HepG2 (cell line): ENCODE measurements around the gene POU2F1. TPM values are rescaled to one million over a fixed set of nuclear protein-coding genes. Genes with fewer than 3 reads are reported as not detected.

Source experiments
- AGO2 ChIP-seq: fragments of 200-400 bp; formaldehyde crosslinking; optimal IDR thresholded peaks from 2 replicates; pipeline ENCODE3; 2017; ENCODE audit warnings: mild to moderate bottlenecking, low read depth, low read length, moderate library complexity
- ATM ChIP-seq: fragments of 450-650 bp; IDR thresholded peaks from 2 replicates; pipeline ENCODE4 v1.7.1; 2017; ENCODE audit warnings: mild to moderate bottlenecking, borderline replicate concordance
- CBFB ChIP-seq: sonication (generic); formaldehyde crosslinking; IDR thresholded peaks from 2 replicates; pipeline ENCODE4 v1.4.0; 2020; ENCODE audit warnings: missing genetic modification reagents
- GTF2F1 ChIP-seq: fragments of 150-350 bp; IDR thresholded peaks from 2 replicates; pipeline ENCODE4 v1.6.1; 2014; ENCODE audit warnings: low read length
- IKZF1 ChIP-seq: fragments of 450-650 bp; IDR thresholded peaks from 2 replicates; pipeline ENCODE4 v1.7.1; 2016
- MIER2 ChIP-seq: IDR thresholded peaks from 2 replicates; pipeline ENCODE4 v1.6.1; 2016; ENCODE audit warnings: missing biosample characterization, missing genetic modification reagents
- NFKB2 ChIP-seq: sonication (generic); formaldehyde crosslinking; IDR thresholded peaks from 2 replicates; pipeline ENCODE4 v1.4.0; 2020; ENCODE audit warnings: missing genetic modification reagents, borderline replicate concordance
- SMARCE1 ChIP-seq: fragments of 450-650 bp; IDR thresholded peaks from 2 replicates; pipeline ENCODE4 v1.6.1; 2017; ENCODE audit warnings: borderline replicate concordance
- SNAPC2 ChIP-seq: sonication (generic); formaldehyde crosslinking; IDR thresholded peaks from 2 replicates; pipeline ENCODE4 v1.8.1; 2022; ENCODE audit warnings: mild to moderate bottlenecking, missing genetic modification reagents
- TAF1 ChIP-seq: sonication (generic); formaldehyde crosslinking; IDR thresholded peaks from 2 replicates; pipeline ENCODE4 v1.4.0; 2020; ENCODE audit warnings: missing genetic modification reagents
- YEATS4 ChIP-seq: sonication (generic); formaldehyde crosslinking; IDR thresholded peaks from 2 replicates; pipeline ENCODE4 v1.4.0; 2020; ENCODE audit warnings: missing genetic modification reagents, borderline replicate concordance
- ZNF180 ChIP-seq: sonication (generic); formaldehyde crosslinking; IDR thresholded peaks from 2 replicates; pipeline ENCODE4 v1.4.0; 2020; ENCODE audit warnings: low read depth, missing genetic modification reagents, borderline replicate concordance
- ZNF335 ChIP-seq: sonication (generic); formaldehyde crosslinking; IDR thresholded peaks from 2 replicates; pipeline ENCODE4 v1.4.0; 2020; ENCODE audit warnings: missing genetic modification reagents
- ZNF33B ChIP-seq: sonication (generic); formaldehyde crosslinking; IDR thresholded peaks from 2 replicates; pipeline ENCODE4 v1.5.1; 2020; ENCODE audit warnings: mild to moderate bottlenecking, missing genetic modification reagents
- ZNF7 ChIP-seq: IDR thresholded peaks from 2 replicates; pipeline ENCODE4 v1.6.1; 2016; ENCODE audit warnings: missing biosample characterization, missing genetic modification reagents
- polyA plus RNA-seq, 8 experiments: library from polyadenylated mRNA; depleted of rRNA in 3 of 8; stranded (reverse) in 7 of 8; unstranded in 1 of 8; fragments of >200 nt; fragmentation: Illumina TruSeq in 4 of 8; extraction: Trizol in 4 of 8; gene quantifications; 2 replicates each; pipeline versions ENCODE4 v1.2.1 to v1.2.3, GENCODE V29; 2011 to 2016; ENCODE audit warnings: low read depth in 4 of 8, missing spikeins in 1 of 8, mixed read lengths in 1 of 8; ENCODE audit not compliant: insufficient read depth in 1 of 8
- total RNA-seq, 5 experiments: library from RNA; depleted of rRNA; stranded (reverse); fragments of >200 nt; fragmentation: Illumina TruSeq; extraction: Trizol; gene quantifications; 2 replicates each; pipeline ENCODE4 v1.2.3, GENCODE V29; 2016; ENCODE audit warnings: low read depth in 1 of 5
- TF ChIP-seq, protein P1 (sequence below): sonication (generic); formaldehyde crosslinking; IDR thresholded peaks from 2 replicates; pipeline ENCODE4 v1.9.0; 2022; ENCODE audit warnings: missing genetic modification reagents, mild to moderate bottlenecking, borderline replicate concordance
- TF ChIP-seq, protein P2 (sequence below): IDR thresholded peaks from 2 replicates; pipeline ENCODE4 v1.6.1; 2012; ENCODE audit warnings: inconsistent platforms
- TF ChIP-seq, protein P3 (sequence below): sonication (generic); formaldehyde crosslinking; IDR thresholded peaks from one replicate; pipeline ENCODE4 v1.5.1; 2020; ENCODE audit warnings: mild to moderate bottlenecking, missing genetic modification reagents; ENCODE audit errors: not compliant biosample characterization
- TF ChIP-seq, protein P4 (sequence below): IDR thresholded peaks from 2 replicates; pipeline ENCODE4 v1.6.1; 2016; ENCODE audit warnings: mild to moderate bottlenecking

Gene POU2F1
- total and polyA plus RNA-seq, 2 of the 13 experiments (the other 11 are each of a cell fraction or from before 2014, with no cell fraction given), result 10.2 to 13.0 TPM

DNA sequence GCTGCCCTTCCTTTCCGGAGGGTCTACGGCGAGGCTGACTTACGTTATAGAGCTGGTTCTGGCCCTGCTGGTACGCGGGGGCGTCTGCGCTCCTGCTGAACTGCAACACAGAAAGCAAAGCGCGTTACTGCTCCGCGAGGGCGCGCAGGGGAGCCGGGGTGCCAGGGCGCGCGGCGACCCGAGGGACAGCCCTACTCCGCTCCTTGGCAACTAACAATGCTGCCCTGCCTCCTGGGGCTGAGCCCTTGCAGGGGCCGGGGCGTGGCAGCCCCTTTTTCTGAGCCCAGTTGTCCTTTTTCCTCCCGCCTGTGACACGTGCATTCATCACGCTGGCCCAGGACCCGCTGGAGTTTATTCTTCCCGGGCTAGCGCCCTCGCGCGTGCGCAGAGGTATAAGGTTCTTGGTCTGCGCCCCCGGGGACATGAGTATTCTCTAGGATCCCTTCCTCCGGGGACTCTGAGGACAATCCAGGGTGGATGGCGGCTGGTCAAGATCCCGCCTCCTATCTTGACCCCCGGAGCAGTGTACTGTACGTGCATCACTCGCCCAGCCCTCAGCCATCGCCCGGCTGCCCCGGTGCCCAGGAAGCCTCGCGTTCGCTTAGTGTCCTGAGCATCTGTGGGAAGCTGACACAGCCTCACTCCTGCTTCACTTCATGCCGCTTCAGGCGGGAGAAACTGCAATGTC is 218.8 kb downstream of the POU2F1 start (continued):
- TF ChIP-seq, protein P1, sequence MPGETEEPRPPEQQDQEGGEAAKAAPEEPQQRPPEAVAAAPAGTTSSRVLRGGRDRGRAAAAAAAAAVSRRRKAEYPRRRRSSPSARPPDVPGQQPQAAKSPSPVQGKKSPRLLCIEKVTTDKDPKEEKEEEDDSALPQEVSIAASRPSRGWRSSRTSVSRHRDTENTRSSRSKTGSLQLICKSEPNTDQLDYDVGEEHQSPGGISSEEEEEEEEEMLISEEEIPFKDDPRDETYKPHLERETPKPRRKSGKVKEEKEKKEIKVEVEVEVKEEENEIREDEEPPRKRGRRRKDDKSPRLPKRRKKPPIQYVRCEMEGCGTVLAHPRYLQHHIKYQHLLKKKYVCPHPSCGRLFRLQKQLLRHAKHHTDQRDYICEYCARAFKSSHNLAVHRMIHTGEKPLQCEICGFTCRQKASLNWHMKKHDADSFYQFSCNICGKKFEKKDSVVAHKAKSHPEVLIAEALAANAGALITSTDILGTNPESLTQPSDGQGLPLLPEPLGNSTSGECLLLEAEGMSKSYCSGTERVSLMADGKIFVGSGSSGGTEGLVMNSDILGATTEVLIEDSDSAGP (CRISPR knock-in tag), result no peak
- TF ChIP-seq IKZF1, result no peak
- no peak for TF ChIP-seq YEATS4 (CRISPR knock-in tag)
- TF ChIP-seq MIER2 (CRISPR knock-in tag), result no peak
- no peak for TF ChIP-seq TAF1
- no peak for TF ChIP-seq SNAPC2
- no peak for TF ChIP-seq SMARCE1
- TF ChIP-seq AGO2, result no peak
- no peak for TF ChIP-seq GTF2F1
- TF ChIP-seq NFKB2, result peak; percentile 81; the same call in 1 of the 2 replicates
- TF ChIP-seq ZNF180 (CRISPR knock-in tag), result no peak
- no peak for TF ChIP-seq CBFB (CRISPR knock-in tag)
- no peak for TF ChIP-seq ATM
- TF ChIP-seq, protein P2, sequence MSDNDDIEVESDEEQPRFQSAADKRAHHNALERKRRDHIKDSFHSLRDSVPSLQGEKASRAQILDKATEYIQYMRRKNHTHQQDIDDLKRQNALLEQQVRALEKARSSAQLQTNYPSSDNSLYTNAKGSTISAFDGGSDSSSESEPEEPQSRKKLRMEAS, result peak; percentile 84
- TF ChIP-seq, protein P3, sequence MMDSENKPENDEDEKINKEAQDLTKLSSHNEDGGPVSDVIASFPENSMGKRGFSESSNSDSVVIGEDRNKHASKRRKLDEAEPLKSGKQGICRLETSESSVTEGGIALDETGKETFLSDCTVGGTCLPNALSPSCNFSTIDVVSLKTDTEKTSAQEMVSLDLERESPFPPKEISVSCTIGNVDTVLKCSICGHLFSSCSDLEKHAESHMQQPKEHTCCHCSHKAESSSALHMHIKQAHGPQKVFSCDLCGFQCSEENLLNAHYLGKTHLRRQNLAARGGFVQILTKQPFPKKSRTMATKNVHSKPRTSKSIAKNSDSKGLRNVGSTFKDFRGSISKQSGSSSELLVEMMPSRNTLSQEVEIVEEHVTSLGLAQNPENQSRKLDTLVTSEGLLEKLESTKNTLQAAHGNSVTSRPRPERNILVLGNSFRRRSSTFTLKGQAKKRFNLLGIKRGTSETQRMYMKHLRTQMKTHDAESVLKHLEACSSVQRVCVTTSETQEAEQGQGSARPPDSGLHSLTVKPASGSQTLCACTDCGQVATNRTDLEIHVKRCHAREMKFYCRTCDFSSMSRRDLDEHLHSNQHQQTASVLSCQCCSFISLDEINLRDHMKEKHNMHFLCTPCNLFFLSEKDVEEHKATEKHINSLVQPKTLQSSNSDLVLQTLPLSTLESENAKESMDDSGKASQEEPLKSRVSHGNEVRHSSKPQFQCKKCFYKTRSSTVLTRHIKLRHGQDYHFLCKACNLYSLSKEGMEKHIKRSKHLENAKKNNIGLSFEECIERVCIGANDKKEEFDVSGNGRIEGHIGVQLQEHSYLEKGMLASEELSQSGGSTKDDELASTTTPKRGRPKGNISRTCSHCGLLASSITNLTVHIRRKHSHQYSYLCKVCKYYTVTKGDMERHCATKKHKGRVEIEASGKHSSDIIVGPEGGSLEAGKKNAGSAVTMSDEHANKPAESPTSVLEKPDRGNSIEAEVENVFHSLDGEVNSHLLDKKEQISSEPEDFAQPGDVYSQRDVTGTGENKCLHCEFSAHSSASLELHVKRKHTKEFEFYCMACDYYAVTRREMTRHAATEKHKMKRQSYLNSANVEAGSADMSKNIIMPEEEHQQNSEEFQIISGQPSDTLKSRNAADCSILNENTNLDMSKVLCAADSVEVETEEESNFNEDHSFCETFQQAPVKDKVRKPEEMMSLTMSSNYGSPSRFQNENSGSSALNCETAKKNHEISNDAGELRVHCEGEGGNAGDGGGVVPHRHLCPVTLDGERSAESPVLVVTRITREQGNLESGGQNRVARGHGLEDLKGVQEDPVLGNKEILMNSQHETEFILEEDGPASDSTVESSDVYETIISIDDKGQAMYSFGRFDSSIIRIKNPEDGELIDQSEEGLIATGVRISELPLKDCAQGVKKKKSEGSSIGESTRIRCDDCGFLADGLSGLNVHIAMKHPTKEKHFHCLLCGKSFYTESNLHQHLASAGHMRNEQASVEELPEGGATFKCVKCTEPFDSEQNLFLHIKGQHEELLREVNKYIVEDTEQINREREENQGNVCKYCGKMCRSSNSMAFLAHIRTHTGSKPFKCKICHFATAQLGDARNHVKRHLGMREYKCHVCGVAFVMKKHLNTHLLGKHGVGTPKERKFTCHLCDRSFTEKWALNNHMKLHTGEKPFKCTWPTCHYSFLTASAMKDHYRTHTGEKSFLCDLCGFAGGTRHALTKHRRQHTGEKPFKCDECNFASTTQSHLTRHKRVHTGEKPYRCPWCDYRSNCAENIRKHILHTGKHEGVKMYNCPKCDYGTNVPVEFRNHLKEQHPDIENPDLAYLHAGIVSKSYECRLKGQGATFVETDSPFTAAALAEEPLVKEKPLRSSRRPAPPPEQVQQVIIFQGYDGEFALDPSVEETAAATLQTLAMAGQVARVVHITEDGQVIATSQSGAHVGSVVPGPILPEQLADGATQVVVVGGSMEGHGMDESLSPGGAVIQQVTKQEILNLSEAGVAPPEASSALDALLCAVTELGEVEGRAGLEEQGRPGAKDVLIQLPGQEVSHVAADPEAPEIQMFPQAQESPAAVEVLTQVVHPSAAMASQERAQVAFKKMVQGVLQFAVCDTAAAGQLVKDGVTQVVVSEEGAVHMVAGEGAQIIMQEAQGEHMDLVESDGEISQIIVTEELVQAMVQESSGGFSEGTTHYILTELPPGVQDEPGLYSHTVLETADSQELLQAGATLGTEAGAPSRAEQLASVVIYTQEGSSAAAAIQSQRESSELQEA, result no peak
- TF ChIP-seq ZNF7 (CRISPR knock-in tag), result no peak
- TF ChIP-seq, protein P4, sequence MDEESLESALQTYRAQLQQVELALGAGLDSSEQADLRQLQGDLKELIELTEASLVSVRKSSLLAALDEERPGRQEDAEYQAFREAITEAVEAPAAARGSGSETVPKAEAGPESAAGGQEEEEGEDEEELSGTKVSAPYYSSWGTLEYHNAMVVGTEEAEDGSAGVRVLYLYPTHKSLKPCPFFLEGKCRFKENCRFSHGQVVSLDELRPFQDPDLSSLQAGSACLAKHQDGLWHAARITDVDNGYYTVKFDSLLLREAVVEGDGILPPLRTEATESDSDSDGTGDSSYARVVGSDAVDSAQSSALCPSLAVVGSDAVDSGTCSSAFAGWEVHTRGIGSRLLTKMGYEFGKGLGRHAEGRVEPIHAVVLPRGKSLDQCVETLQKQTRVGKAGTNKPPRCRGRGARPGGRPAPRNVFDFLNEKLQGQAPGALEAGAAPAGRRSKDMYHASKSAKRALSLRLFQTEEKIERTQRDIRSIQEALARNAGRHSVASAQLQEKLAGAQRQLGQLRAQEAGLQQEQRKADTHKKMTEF (CRISPR knock-in tag), result 0 out of 2 replicates have a peak, but pooled peaks have one; percentile 39
- no peak for TF ChIP-seq ZNF335
- no peak for TF ChIP-seq ZNF33B (CRISPR knock-in tag)
